Osteocyte (in vitro differentiated cells): ENCODE measurements around the gene OR10K2. TPM values are rescaled to one million over a fixed set of nuclear protein-coding genes. Genes with fewer than 3 reads are reported as not detected.
"Not testable (repeated sequence)": the region's sequence is repeated elsewhere in the genome, so short reads cannot be mapped to it uniquely, and the experiment has no call there.

ENCODE experiments used
- DNase-seq: peaks from one replicate; pipeline ENCODE4 v3.0.0; 2021; ENCODE audit warnings: mixed read lengths; ENCODE audit not compliant: unreplicated experiment; ENCODE audit errors: extremely low spot score
- H3K27ac Mint-ChIP-seq: one replicate; pipeline ENCODE4 v1.8.0; 2021; ENCODE audit warnings: mild to moderate bottlenecking, mixed read lengths; ENCODE audit not compliant: unreplicated experiment
- H3K27me3 Mint-ChIP-seq: one replicate; pipeline ENCODE4 v1.8.0; 2021; ENCODE audit warnings: mixed read lengths; ENCODE audit not compliant: unreplicated experiment
- H3K36me3 Mint-ChIP-seq: one replicate; pipeline ENCODE4 v1.8.0; 2021; ENCODE audit warnings: mixed read lengths; ENCODE audit not compliant: unreplicated experiment
- H3K4me1 Mint-ChIP-seq: one replicate; pipeline ENCODE4 v1.8.0; 2021; ENCODE audit warnings: mixed read lengths; ENCODE audit not compliant: unreplicated experiment
- H3K4me3 Mint-ChIP-seq: one replicate; pipeline ENCODE4 v1.8.0; 2021; ENCODE audit warnings: mild to moderate bottlenecking, moderate library complexity, mixed read lengths; ENCODE audit not compliant: unreplicated experiment
- H3K9me3 Mint-ChIP-seq: one replicate; pipeline ENCODE4 v1.8.0; 2021; ENCODE audit warnings: mixed read lengths; ENCODE audit not compliant: unreplicated experiment
- CTCF ChIP-seq: fragments of 200-600 bp; sonication (generic); IDR thresholded peaks from 2 replicates; pipeline ENCODE4 v1.5.0; 2021; ENCODE audit warnings: antibody characterized with exemption, mild to moderate bottlenecking, moderate library complexity
- total RNA-seq: library from RNA; stranded (reverse); gene quantifications from 2 replicates; pipeline ENCODE4 v1.2.1, GENCODE V29; 2021

The OR10K2 gene
- total RNA-seq, 1 donor from 2014 or later = not detected

- H3K36me3 Mint-ChIP-seq = no peaks in the 10 kb centered on the region
- DNase-seq = no peak
- H3K27ac Mint-ChIP-seq = no peak overlapping the region
- no peaks in the 10 kb centered on the region for H3K4me1 Mint-ChIP-seq
- no peak for TF ChIP-seq CTCF
- no peak overlapping the region for H3K4me3 Mint-ChIP-seq
- H3K9me3 Mint-ChIP-seq = peaks cover 25% of the 10 kb centered on the region
- no peaks in the 10 kb centered on the region for H3K27me3 Mint-ChIP-seq
Measured at GRCh38 chr1:158454537-158454936, 28.5 kb upstream of the OR10K2 start.

GRCh38 chr1:158445376-158445775 lies 19.3 kb upstream of the OR10K2 start:
- TF ChIP-seq CTCF = no peak
- Mint-ChIP-seq H3K4me3 (no peak overlapping the region), H3K36me3 (no peaks in the 10 kb centered on the region), H3K27ac (no peak overlapping the region), H3K27me3 (no peaks in the 10 kb centered on the region), H3K4me1 (no peaks in the 10 kb centered on the region), H3K9me3 (no peaks in the 10 kb centered on the region)
- DNase-seq = no peak

- Mint-ChIP-seq H3K36me3 (no peaks in the 10 kb centered on the region), H3K27ac (no peak overlapping the region), H3K4me3 (no peak overlapping the region), H3K4me1 (no peaks in the 10 kb centered on the region), H3K27me3 (no peaks in the 10 kb centered on the region), H3K9me3 (peaks cover 3% of the 10 kb centered on the region)
- no peak for DNase-seq
- TF ChIP-seq CTCF = no peak
Measured at GRCh38 chr1:158434741-158435140, 8.7 kb upstream of the OR10K2 start.

- H3K27me3 Mint-ChIP-seq, H3K27ac Mint-ChIP-seq, H3K9me3 Mint-ChIP-seq, H3K36me3 Mint-ChIP-seq, DNase-seq, H3K4me1 Mint-ChIP-seq, H3K4me3 Mint-ChIP-seq: not testable (repeated sequence)
Measured at GRCh38 chr1:158430163-158430562, 4.1 kb upstream of the OR10K2 start.

GRCh38 chr1:158425027-158425426 lies 1.0 kb downstream of the OR10K2 start:
- Mint-ChIP-seq H3K36me3 (no peaks in the 10 kb centered on the region), H3K4me3 (no peak overlapping the region), H3K4me1 (no peaks in the 10 kb centered on the region), H3K9me3 (no peaks in the 10 kb centered on the region), H3K27ac (no peak overlapping the region), H3K27me3 (no peaks in the 10 kb centered on the region)
- no peak for TF ChIP-seq CTCF
- DNase-seq = no peak

- Mint-ChIP-seq H3K9me3 (no peaks in the 10 kb centered on the region), H3K4me3 (no peak overlapping the region), H3K27me3 (no peaks in the 10 kb centered on the region), H3K27ac (no peak overlapping the region), H3K4me1 (no peaks in the 10 kb centered on the region), H3K36me3 (no peaks in the 10 kb centered on the region)
- TF ChIP-seq CTCF = no peak
- no peak for DNase-seq
Measured at GRCh38 chr1:158422212-158422611, 3.8 kb downstream of the OR10K2 start.
